A549 (cell line): ENCODE measurements around the gene ELOVL3. TPM values are rescaled to one million over a fixed set of nuclear protein-coding genes. Genes with fewer than 3 reads are reported as not detected.

Experiments
- ATAC-seq, 2 experiments: fragments of 200-7000 bp in 1 of 2; fragments of >200 bp in 1 of 2; cut with Nextera tagmentation in 1 of 2; cut with Tn5 transposase in 1 of 2; 3 replicates each; pipeline versions ENCODE4 v1.8.0 to v1.9.1; 2018 to 2020; ENCODE audit warnings: mild to moderate bottlenecking in 1 of 2, moderate library complexity in 1 of 2
- CTCF ChIA-PET: fragments of 300-600 bp; sonication (Branson Sonifier 250); formaldehyde crosslinking; extraction: SDS; loops from one replicate; lab custom pipeline; 2021; ENCODE audit warnings: antibody characterized with exemption, inconsistent platforms; lab: Yijun Ruan, JAX
- POLR2A ChIA-PET: fragments of 350-600 bp; formaldehyde crosslinking; extraction: SDS; loops from one replicate; lab custom pipeline; 2021; ENCODE audit warnings: antibody characterized with exemption, inconsistent platforms; lab: Yijun Ruan, JAX
- DNase-seq, 2 experiments: peaks; one replicate each; pipeline versions ENCODE4 v3.0.0 to v3.0.0-alpha.2; 2011 to 2016; ENCODE audit warnings: low read depth in 1 of 2, low spot score in 1 of 2
- FAIRE-seq: peaks from 2 replicates; lab custom pipeline; 2011; peaks lifted over from hg19 to GRCh38; lab: Jason Lieb, UNC
- H3K27ac ChIP-seq, 2 experiments: fragments of >200 bp; sonication (Bioruptor Twin); formaldehyde crosslinking; 3 replicates each; pipeline ENCODE4 v1.5.1; 2016 to 2017
- H3K4me1 ChIP-seq: fragments of >200 bp; sonication (Bioruptor Twin); formaldehyde crosslinking; 3 replicates; pipeline ENCODE4 v1.6.1; 2016
- H3K4me2 ChIP-seq: fragments of >200 bp; sonication (Bioruptor Twin); formaldehyde crosslinking; 3 replicates; pipeline ENCODE4 v1.6.1; 2016
- H3K4me3 ChIP-seq: fragments of >200 bp; sonication (Bioruptor Twin); formaldehyde crosslinking; 3 replicates; pipeline ENCODE4 v1.5.1; 2016
- H3K9me3 ChIP-seq: fragments of >200 bp; sonication (Bioruptor Twin); formaldehyde crosslinking; 3 replicates; pipeline ENCODE4 v1.6.1; 2016
- CBX2 ChIP-seq: fragments of 200-600 bp; sonication (generic); IDR thresholded peaks from 2 replicates; pipeline ENCODE4 v1.6.1; 2016; ENCODE audit warnings: low read depth, mild to moderate bottlenecking, borderline replicate concordance
- CEBPB ChIP-seq, 2 experiments: fragments of >200 bp in 1 of 2; sonication (Bioruptor Twin) in 1 of 2; formaldehyde crosslinking in 1 of 2; IDR thresholded peaks; 2 replicates each; pipeline ENCODE4 v1.6.1; 2012 to 2016
- EHF ChIP-seq: fragments of 250-450 bp; sonication (Bioruptor Pico); IDR thresholded peaks from 2 replicates; pipeline ENCODE4 v1.5.0; 2020; ENCODE audit warnings: mild to moderate bottlenecking
- EHMT2 ChIP-seq: fragments of 200-600 bp; sonication (generic); IDR thresholded peaks from 2 replicates; pipeline ENCODE4 v1.6.1; 2016; ENCODE audit warnings: antibody characterized with exemption, low read depth, mild to moderate bottlenecking, moderate library complexity
- ELK1 ChIP-seq: fragments of 150-350 bp; IDR thresholded peaks from 2 replicates; pipeline ENCODE4 v1.6.1; 2014; ENCODE audit warnings: low read depth, mild to moderate bottlenecking, low read length
- EP300 ChIP-seq, 2 experiments: fragments of >200 bp; sonication (Bioruptor Twin); formaldehyde crosslinking; IDR thresholded peaks; 2 replicates in 1 of 2; 3 replicates in 1 of 2; pipeline ENCODE4 v1.6.1; 2016 to 2017
- ESRRA ChIP-seq: fragments of 150-350 bp; IDR thresholded peaks from 2 replicates; pipeline ENCODE4 v1.6.1; 2014; ENCODE audit warnings: mild to moderate bottlenecking, low read length, borderline replicate concordance
- GATA3 ChIP-seq: IDR thresholded peaks from 2 replicates; pipeline ENCODE4 v1.6.1; 2012; ENCODE audit warnings: borderline replicate concordance
- HDAC2 ChIP-seq: fragments of 200-600 bp; sonication (generic); IDR thresholded peaks from 2 replicates; pipeline ENCODE4 v1.6.1; 2016
- HEYL ChIP-seq: fragments of 250-450 bp; sonication (Bioruptor Pico); IDR thresholded peaks from 2 replicates; pipeline ENCODE4 v1.8.0; 2021; ENCODE audit warnings: mild to moderate bottlenecking, moderate library complexity
- HMGXB4 ChIP-seq: fragments of 250-450 bp; sonication (Bioruptor Pico); IDR thresholded peaks from 2 replicates; pipeline ENCODE4 v1.5.0; 2021; ENCODE audit warnings: mild to moderate bottlenecking, moderate library complexity, borderline replicate concordance
- HOXA7 ChIP-seq: fragments of 250-450 bp; sonication (Bioruptor Pico); IDR thresholded peaks from 2 replicates; pipeline ENCODE4 v1.5.0; 2020; ENCODE audit warnings: mild to moderate bottlenecking, moderate library complexity
- HOXB13 ChIP-seq: fragments of 250-450 bp; sonication (Bioruptor Pico); IDR thresholded peaks from 2 replicates; pipeline ENCODE4 v1.5.0; 2020; ENCODE audit warnings: low read depth, mild to moderate bottlenecking, moderate library complexity
- HOXB5 ChIP-seq: fragments of 250-450 bp; sonication (Bioruptor Pico); IDR thresholded peaks from 2 replicates; pipeline ENCODE4 v1.5.0; 2020; ENCODE audit warnings: mild to moderate bottlenecking, moderate library complexity
- JUN ChIP-seq, 2 experiments: fragments of >200 bp; sonication (Bioruptor Twin); formaldehyde crosslinking; IDR thresholded peaks; 2 replicates in 1 of 2; 3 replicates in 1 of 2; pipeline ENCODE4 v1.6.1; 2016 to 2017
- MAFK ChIP-seq: fragments of 450-650 bp; IDR thresholded peaks from 2 replicates; pipeline ENCODE4 v1.6.1; 2014; ENCODE audit not compliant: partially characterized antibody
- MAX ChIP-seq: IDR thresholded peaks from 2 replicates; pipeline ENCODE4 v1.6.1; 2012
- NFE2L2 ChIP-seq: fragments of 150-350 bp; conservative IDR thresholded peaks from 2 replicates; pipeline ENCODE4 v1.6.1; 2014; ENCODE audit warnings: low read length
- PHF8 ChIP-seq: fragments of 200-600 bp; sonication (generic); IDR thresholded peaks from 2 replicates; pipeline ENCODE4 v1.6.1; 2016; ENCODE audit warnings: low read depth, mild to moderate bottlenecking, antibody characterized with exemption, moderate library complexity, borderline replicate concordance
- RAD21 ChIP-seq, 2 experiments: fragments of >200 bp in 1 of 2; sonication (Bioruptor Twin) in 1 of 2; formaldehyde crosslinking in 1 of 2; IDR thresholded peaks in 1 of 2; conservative IDR thresholded peaks in 1 of 2; 2 replicates in 1 of 2; 3 replicates in 1 of 2; pipeline ENCODE4 v1.6.1; 2012 to 2018; ENCODE audit warnings: inconsistent platforms in 1 of 2
- TP53 ChIP-seq: fragments of 250-450 bp; sonication (Bioruptor Pico); IDR thresholded peaks from 2 replicates; pipeline ENCODE4 v1.5.0; 2021; ENCODE audit warnings: mild to moderate bottlenecking, moderate library complexity
- ZFP36 ChIP-seq: fragments of 450-650 bp; IDR thresholded peaks from 2 replicates; pipeline ENCODE4 v1.6.1; 2014; ENCODE audit warnings: borderline replicate concordance; ENCODE audit not compliant: partially characterized antibody
- WGBS: methylation state at CpG from one replicate; pipeline ENCODE4 v1.1.6; 2017; ENCODE audit errors: missing lambda C conversion rate; 5-methylcytosine and 5-hydroxymethylcytosine counted together
- polyA plus RNA-seq, 4 experiments: library from polyadenylated mRNA; depleted of rRNA in 3 of 4; stranded (reverse); fragments of >200 nt; fragmentation: RNase III in 1 of 4; extraction: RNeasy Plus Mini Kit Qiagen cat#74134 plus additional on column Dnase treatment in 1 of 4; gene quantifications; 2 replicates in 3 of 4; 3 replicates in 1 of 4; pipeline ENCODE4 v1.2.3, GENCODE V29; 2011 to 2017
- TF ChIP-seq, protein P1 (sequence below): fragments of 200-600 bp; sonication (generic); IDR thresholded peaks from 2 replicates; pipeline ENCODE4 v1.6.1; 2016; ENCODE audit warnings: antibody characterized with exemption, mild to moderate bottlenecking, moderate library complexity

Gene ELOVL3
- polyA plus RNA-seq, 2 of the 4 experiments (the other 2 are of a cell fraction): 0.22 to 0.53 TPM

DNA sequence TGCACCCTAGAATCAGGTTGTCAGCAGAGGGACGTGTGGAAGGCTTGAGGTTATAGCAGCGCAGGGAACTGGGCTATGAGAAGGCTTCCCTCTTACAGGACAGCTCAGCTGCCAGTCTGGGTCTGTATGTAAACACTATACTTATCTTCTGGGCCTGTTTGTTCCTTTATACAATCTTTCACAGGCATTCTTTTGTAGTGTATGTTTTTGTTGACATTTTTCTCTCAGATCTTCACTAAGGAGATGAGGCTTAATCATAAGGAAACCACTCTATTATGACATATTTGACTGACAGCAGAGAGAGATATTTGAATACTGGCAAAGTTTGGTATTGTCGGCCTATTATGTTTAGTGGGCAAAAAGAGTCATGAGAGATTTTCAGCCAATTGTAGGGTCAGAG is 20.2 kb downstream of the ELOVL3 start:
- no peak for ATAC-seq
- CTCF ChIA-PET: interaction anchor here (0.6 to 4.9 kb wide), 6 partner anchors 9 to 106 kb away, joined by 3 to 50 read pairs (median 4); no protein-coding TSS in a partner anchor
- peak overlapping the region; percentile 83 to 88; a peak in 5 of 6 replicates for H3K27ac ChIP-seq

GRCh38 chr10:102247734-102248133 is 21.6 kb downstream of the ELOVL3 start:
- TF ChIP-seq CBX2 (no peak), MAX (no peak), HMGXB4 (CRISPR knock-in tag) (no peak), EHF (no peak), ESRRA (no peak), RAD21 (conservative IDR thresholded peaks at IDR 0.05 in 1 of 2, IDR thresholded peaks at IDR 0.05 in 1 of 2) (no peak), EP300 (IDR thresholded peaks at IDR 0.05) (no peak), CEBPB (IDR thresholded peaks at IDR 0.05) (no peak), ELK1 (no peak), PHF8 (no peak), NFE2L2 (no peak), TP53 (CRISPR knock-in tag) (no peak), HOXA7 (CRISPR knock-in tag) (no peak), GATA3 (no peak), HOXB13 (CRISPR knock-in tag) (no peak), MAFK (no peak)
- TF ChIP-seq, protein P1, sequence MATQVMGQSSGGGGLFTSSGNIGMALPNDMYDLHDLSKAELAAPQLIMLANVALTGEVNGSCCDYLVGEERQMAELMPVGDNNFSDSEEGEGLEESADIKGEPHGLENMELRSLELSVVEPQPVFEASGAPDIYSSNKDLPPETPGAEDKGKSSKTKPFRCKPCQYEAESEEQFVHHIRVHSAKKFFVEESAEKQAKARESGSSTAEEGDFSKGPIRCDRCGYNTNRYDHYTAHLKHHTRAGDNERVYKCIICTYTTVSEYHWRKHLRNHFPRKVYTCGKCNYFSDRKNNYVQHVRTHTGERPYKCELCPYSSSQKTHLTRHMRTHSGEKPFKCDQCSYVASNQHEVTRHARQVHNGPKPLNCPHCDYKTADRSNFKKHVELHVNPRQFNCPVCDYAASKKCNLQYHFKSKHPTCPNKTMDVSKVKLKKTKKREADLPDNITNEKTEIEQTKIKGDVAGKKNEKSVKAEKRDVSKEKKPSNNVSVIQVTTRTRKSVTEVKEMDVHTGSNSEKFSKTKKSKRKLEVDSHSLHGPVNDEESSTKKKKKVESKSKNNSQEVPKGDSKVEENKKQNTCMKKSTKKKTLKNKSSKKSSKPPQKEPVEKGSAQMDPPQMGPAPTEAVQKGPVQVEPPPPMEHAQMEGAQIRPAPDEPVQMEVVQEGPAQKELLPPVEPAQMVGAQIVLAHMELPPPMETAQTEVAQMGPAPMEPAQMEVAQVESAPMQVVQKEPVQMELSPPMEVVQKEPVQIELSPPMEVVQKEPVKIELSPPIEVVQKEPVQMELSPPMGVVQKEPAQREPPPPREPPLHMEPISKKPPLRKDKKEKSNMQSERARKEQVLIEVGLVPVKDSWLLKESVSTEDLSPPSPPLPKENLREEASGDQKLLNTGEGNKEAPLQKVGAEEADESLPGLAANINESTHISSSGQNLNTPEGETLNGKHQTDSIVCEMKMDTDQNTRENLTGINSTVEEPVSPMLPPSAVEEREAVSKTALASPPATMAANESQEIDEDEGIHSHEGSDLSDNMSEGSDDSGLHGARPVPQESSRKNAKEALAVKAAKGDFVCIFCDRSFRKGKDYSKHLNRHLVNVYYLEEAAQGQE: no peak
- CTCF ChIA-PET: interaction anchor here (0.7 to 10.7 kb wide), 8 partner anchors 17 to 121 kb away, joined by 3 to 116 read pairs (median 4); partner anchors contain the start of gene ELOVL3
- ATAC-seq: no peak
- H3K4me2 ChIP-seq: peak overlapping the region; percentile 82; the same call in 2 of the 3 replicates
- no peak overlapping the region for H3K4me3 ChIP-seq
- peaks cover 24% of the 10 kb centered on the region for H3K4me1 ChIP-seq
- no peak for DNase-seq
- no peak for FAIRE-seq
- H3K27ac ChIP-seq: no peak overlapping the region
- H3K9me3 ChIP-seq: no peaks in the 10 kb centered on the region
- POLR2A ChIA-PET: no interaction called here

More for the DNA sequence above, 20.2 kb downstream of the ELOVL3 start:
- H3K9me3 ChIP-seq: no peaks in the 10 kb centered on the region
- 23% methylated on average over 3 of the region's 3 CpGs for WGBS
- FAIRE-seq (no peak), DNase-seq (no peak)
- TF ChIP-seq ZFP36 (no peak), HOXB5 (CRISPR knock-in tag) (no peak), HEYL (CRISPR knock-in tag) (no peak), HOXB13 (CRISPR knock-in tag) (no peak), HMGXB4 (CRISPR knock-in tag) (no peak), EHMT2 (no peak), JUN (IDR thresholded peaks at IDR 0.05) (no peak), HDAC2 (no peak), ELK1 (no peak)
- H3K4me2 ChIP-seq: peak overlapping the region; percentile 82
- peaks cover 28% of the 10 kb centered on the region for H3K4me1 ChIP-seq
- POLR2A ChIA-PET: no interaction called here
- H3K4me3 ChIP-seq: peak overlapping the region; percentile 84
